Uterus (tissue), 4 donors: ENCODE results near the gene RELL2. TPM values are rescaled to one million over a fixed set of nuclear protein-coding genes. Genes with fewer than 3 reads are reported as not detected.

Experiments used
- DNase-seq, 2 donors: peaks; one replicate each; pipeline ENCODE4 v3.0.0-alpha.2; 2019 to 2020
- H3K27ac ChIP-seq, 2 donors: fragments of 200-600 bp; sonication (generic); 1 replicate in 1 of 2; 2 replicates in 1 of 2; pipeline ENCODE4 v1.5.1; 2016 to 2018
- H3K27me3 ChIP-seq, 2 donors: fragments of 200-600 bp; sonication (generic); one replicate each; pipeline ENCODE4 v1.5.1; 2018 to 2019; ENCODE audit warnings: control low read depth in 1 of 2
- H3K36me3 ChIP-seq, 2 donors: fragments of 200-600 bp; sonication (generic); one replicate each; pipeline ENCODE4 v1.5.1; 2019; ENCODE audit warnings: control low read depth in 1 of 2
- H3K4me1 ChIP-seq, 2 donors: fragments of 200-600 bp; sonication (generic); one replicate each; pipeline ENCODE4 v1.5.1; 2018 to 2019; ENCODE audit warnings: control low read depth in 1 of 2
- H3K4me3 ChIP-seq, 2 donors: fragments of 200-600 bp; sonication (generic); 1 replicate in 1 of 2; 2 replicates in 1 of 2; pipeline ENCODE4 v1.5.1; 2018 to 2019; ENCODE audit warnings: mild to moderate bottlenecking in 1 of 2
- H3K9me3 ChIP-seq, 2 donors: fragments of 200-600 bp; sonication (generic); one replicate each; pipeline ENCODE4 v1.5.1; 2019; ENCODE audit warnings: control low read depth in 1 of 2
- POLR2A ChIP-seq, 2 donors: fragments of 450-650 bp; IDR thresholded peaks; one replicate each; pipeline ENCODE4 v1.6.1; 2016; ENCODE audit warnings: antibody characterized with exemption in 2 of 2, mild to moderate bottlenecking in 1 of 2, moderate library complexity in 1 of 2
- intact Hi-C: fragments of 100-400 bp; cut with DNase I; formaldehyde crosslinking; loops from one replicate; pipeline ENCODE4 v1.15.1; 2023; ENCODE audit warnings: low total_unique reads
- small RNA-seq: library from RNA; depleted of rRNA; stranded (forward); fragments of <200 nt; gene quantifications from one replicate; pipeline ENCODE3, GENCODE V24; 2016
- total RNA-seq, 4 donors: library from RNA; depleted of rRNA in 3 of 4; stranded (reverse); fragments of >200 nt in 3 of 4; gene quantifications; one replicate each; pipeline versions ENCODE4 v1.1.0 to v1.2.4, GENCODE V29; 2014 to 2023
- TF ChIP-seq, protein P1 (sequence below), 4 experiments: fragments of 200-600 bp in 2 of 4; fragments of 450-650 bp in 2 of 4; sonication (generic) in 2 of 4; IDR thresholded peaks; one replicate each; pipeline ENCODE4 v1.5.1; 2016 to 2019; ENCODE audit warnings: antibody characterized with exemption in 4 of 4, mild to moderate bottlenecking in 2 of 4, moderate library complexity in 1 of 4
- donor health status: DM: yes; HTN: yes; CAD: no.

The RELL2 gene
- total RNA-seq, 4 donors from 2014 or later: 0.35 to 1.7 TPM; not detected in 2

DNA sequence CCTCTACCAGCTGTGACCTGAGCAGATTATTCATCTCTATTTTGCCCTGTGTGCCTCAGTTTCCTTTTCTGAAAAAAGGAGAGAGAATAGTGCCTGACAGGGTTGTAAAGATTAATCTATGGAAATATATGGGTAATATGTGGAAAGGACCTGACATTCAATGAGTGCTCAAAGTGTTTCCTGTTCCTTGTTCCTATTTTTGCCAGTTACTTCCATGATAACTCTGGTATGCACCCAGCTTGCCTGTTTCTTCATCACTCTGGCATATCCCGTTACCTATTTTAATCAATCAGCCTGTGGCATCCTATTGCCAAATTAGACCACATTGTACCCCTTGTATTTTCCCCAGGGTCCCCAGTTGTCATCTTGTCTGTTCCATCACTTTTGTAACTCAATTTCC is 48.8 kb downstream of the RELL2 start:
- H3K9me3 ChIP-seq: no peaks in the 10 kb centered on the region
- H3K27ac ChIP-seq: no peak overlapping the region
- intact Hi-C loops: no loop called here
- no peaks in the 10 kb centered on the region for H3K4me1 ChIP-seq
- no peaks in the 10 kb centered on the region for H3K27me3 ChIP-seq
- no peak for DNase-seq
- no peak overlapping the region for H3K4me3 ChIP-seq
- H3K36me3 ChIP-seq: no peaks in the 10 kb centered on the region
- TF ChIP-seq, protein P1, sequence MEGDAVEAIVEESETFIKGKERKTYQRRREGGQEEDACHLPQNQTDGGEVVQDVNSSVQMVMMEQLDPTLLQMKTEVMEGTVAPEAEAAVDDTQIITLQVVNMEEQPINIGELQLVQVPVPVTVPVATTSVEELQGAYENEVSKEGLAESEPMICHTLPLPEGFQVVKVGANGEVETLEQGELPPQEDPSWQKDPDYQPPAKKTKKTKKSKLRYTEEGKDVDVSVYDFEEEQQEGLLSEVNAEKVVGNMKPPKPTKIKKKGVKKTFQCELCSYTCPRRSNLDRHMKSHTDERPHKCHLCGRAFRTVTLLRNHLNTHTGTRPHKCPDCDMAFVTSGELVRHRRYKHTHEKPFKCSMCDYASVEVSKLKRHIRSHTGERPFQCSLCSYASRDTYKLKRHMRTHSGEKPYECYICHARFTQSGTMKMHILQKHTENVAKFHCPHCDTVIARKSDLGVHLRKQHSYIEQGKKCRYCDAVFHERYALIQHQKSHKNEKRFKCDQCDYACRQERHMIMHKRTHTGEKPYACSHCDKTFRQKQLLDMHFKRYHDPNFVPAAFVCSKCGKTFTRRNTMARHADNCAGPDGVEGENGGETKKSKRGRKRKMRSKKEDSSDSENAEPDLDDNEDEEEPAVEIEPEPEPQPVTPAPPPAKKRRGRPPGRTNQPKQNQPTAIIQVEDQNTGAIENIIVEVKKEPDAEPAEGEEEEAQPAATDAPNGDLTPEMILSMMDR (IDR thresholded peaks at IDR 0.05): no peak
- TF ChIP-seq POLR2A (IDR thresholded peaks at IDR 0.05): no peak

DNA sequence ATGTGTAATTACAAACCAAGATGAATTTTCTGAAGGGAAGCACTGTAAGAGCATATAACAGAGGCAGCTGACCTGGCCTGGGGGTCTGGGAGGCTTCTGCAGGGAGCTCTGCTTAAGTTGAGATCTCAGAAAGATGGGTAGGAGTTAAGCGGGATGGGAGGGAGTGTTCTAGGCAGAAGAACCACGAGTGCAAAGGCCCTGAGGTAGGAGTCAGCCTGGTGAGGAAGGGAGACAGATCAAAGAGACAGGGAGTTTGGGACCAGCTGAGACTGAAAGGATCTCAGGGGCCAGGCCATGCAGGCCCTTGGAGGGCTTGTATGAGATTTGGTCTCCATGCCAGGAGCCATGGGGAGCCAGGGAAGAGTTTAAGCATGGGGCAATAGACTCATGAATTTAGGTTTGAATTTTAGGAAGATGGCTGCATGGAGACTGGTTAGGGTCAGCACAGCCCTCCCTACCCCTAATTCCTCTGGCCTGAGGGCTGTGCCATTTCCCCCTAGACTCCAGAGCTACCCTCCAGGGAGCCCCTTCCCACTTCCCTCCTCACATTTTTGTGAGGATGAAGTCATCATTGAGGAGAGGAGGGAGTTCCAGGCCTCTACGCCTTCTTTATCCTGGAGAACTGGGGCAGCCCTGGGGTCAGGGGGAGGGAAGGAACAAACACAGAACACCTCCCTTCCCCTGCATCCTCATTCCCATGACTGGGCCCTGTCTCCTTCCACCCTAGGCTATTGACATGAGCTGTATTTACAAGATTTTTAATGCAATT is 50.0 kb downstream of the RELL2 start:
- no peak for DNase-seq
- H3K4me3 ChIP-seq: no peak overlapping the region
- no peaks in the 10 kb centered on the region for H3K4me1 ChIP-seq
- H3K27me3 ChIP-seq: no peaks in the 10 kb centered on the region
- intact Hi-C loops: no loop called here
- no peaks in the 10 kb centered on the region for H3K9me3 ChIP-seq
- H3K27ac ChIP-seq: no peak overlapping the region
- no peak for TF ChIP-seq POLR2A (IDR thresholded peaks at IDR 0.05)
- TF ChIP-seq, protein P1 (IDR thresholded peaks at IDR 0.05): no peak
- no peaks in the 10 kb centered on the region for H3K36me3 ChIP-seq

Small RNAs within 50 kb of the gene (small RNA-seq; reads per million reads assigned to genes)
- not detected for gene RPS27AP10

Other genes with a start within 250 kb of the RELL2 start
- gene PCDHGB4, start 249.3 kb upstream of the RELL2 start, total RNA-seq: 10 to 100 TPM in 3 of 4 donors, 1 to 10 TPM in 1; 8.2 to 17.1 (median 14.9) TPM
- gene PCDHGA8, start 244.4 kb upstream of the RELL2 start, total RNA-seq: 1 to 10 TPM in 3 of 4 donors, under 1 TPM in 1; 0.59 to 9.0 (median 5.1) TPM
- 10 to 100 TPM in 3 of 4 donors, 1 to 10 TPM in 1; 10.0 to 33.6 (median 20.6) TPM for gene PCDHGB5, start 239.1 kb upstream of the RELL2 start, total RNA-seq
- 10 to 100 TPM; 11.8 to 18.7 (median 16.7) TPM for gene PCDHGA9, start 234.2 kb upstream of the RELL2 start, total RNA-seq
- 10 to 100 TPM in 2 of 4 donors, 1 to 10 TPM in 2; 3.1 to 21.1 (median 11.5) TPM for gene PCDHGB6, start 229.0 kb upstream of the RELL2 start, total RNA-seq
- gene PCDHGA10, start 224.0 kb upstream of the RELL2 start, total RNA-seq: 10 to 100 TPM in 1 of 4 donors, 1 to 10 TPM in 3; 2.4 to 11.2 (median 6.6) TPM
- gene PCDHGB7, start 219.3 kb upstream of the RELL2 start, total RNA-seq: 10 to 100 TPM in 3 of 4 donors, 1 to 10 TPM in 1; 7.1 to 27.6 (median 18.1) TPM
- 10 to 100 TPM in 3 of 4 donors, 1 to 10 TPM in 1; 9.4 to 13.2 (median 12.0) TPM for gene PCDHGA11, start 215.9 kb upstream of the RELL2 start, total RNA-seq
- 10 to 100 TPM in 3 of 4 donors, 1 to 10 TPM in 1; 2.9 to 22.0 (median 14.5) TPM for gene PCDHGA12, start 206.5 kb upstream of the RELL2 start, total RNA-seq
- 100 to 1,000 TPM in 3 of 4 donors, 10 to 100 TPM in 1; 25.9 to 146 (median 123) TPM for gene PCDHGC3, start 161.0 kb upstream of the RELL2 start, total RNA-seq
- 1 to 10 TPM; 2.9 to 8.0 (median 6.7) TPM for gene PCDHGC4, start 152.0 kb upstream of the RELL2 start, total RNA-seq
- 1 to 10 TPM in 3 of 4 donors, under 1 TPM in 1; under 0.01 to 7.5 (median 3.4) TPM for gene PCDHGC5, start 147.9 kb upstream of the RELL2 start, total RNA-seq
- gene DIAPH1, start 18.0 kb upstream of the RELL2 start, total RNA-seq: 10 to 100 TPM; 27.7 to 69.4 (median 30.2) TPM
- 10 to 100 TPM; 24.8 to 68.0 (median 46.0) TPM for gene HDAC3, start 148 bp upstream of the RELL2 start, total RNA-seq
- 10 to 100 TPM in 2 of 4 donors, 1 to 10 TPM in 2; 2.4 to 27.2 (median 11.3) TPM for gene FCHSD1, start 14.4 kb downstream of the RELL2 start, total RNA-seq
- gene ARAP3, start 45.2 kb downstream of the RELL2 start, total RNA-seq: 10 to 100 TPM in 2 of 4 donors, 1 to 10 TPM in 2; 4.1 to 39.9 (median 12.5) TPM
- gene PCDH1, start 241.4 kb downstream of the RELL2 start, total RNA-seq: 10 to 100 TPM; 29.2 to 46.7 (median 31.5) TPM